Vein endothelial cell (primary cell): ENCODE measurements around the gene TSPY1. TPM values are rescaled to one million over a fixed set of nuclear protein-coding genes. Genes with fewer than 3 reads are reported as not detected.

Source experiments
- total RNA-seq: library from RNA; depleted of rRNA; stranded (reverse); fragments of >200 nt; gene quantifications from 2 replicates; pipeline ENCODE4 v1.2.3, GENCODE V29; 2012

Gene TSPY1
- total RNA-seq = not detected in 2 replicates

GRCh38 chrY:9466655-9467054, at the start of gene TSPY1:
TSS of gene TSPY1 (plus strand) at chrY:9466955. CDS start at chrY:9467001, 46 bp downstream.

GRCh38 chrY:9486967-9487366, 20.2 kb downstream of the TSPY1 start, which contains the start of gene TSPY9:
TSS of gene TSPY9 (plus strand) at chrY:9487267. CDS start at chrY:9487313, 46 bp downstream.

Other genes with a start within 250 kb of the TSPY1 start
- gene TSPY4, start 129.5 kb upstream of the TSPY1 start, total RNA-seq = not detected in 2 replicates
- gene TSPY8, start 109.2 kb upstream of the TSPY1 start, total RNA-seq = not detected in 2 replicates
- gene TSPY3, start 68.5 kb upstream of the TSPY1 start, total RNA-seq = not detected in 2 replicates
- gene TSPY9, start 20.3 kb downstream of the TSPY1 start, total RNA-seq = not detected in 2 replicates
- not detected in 2 replicates for gene TSPY10, start 60.9 kb downstream of the TSPY1 start, total RNA-seq